ENCODE measurements around the gene ZNF483.
"Not testable (repeated sequence)": the region's sequence is repeated elsewhere in the genome, so short reads cannot be mapped to it uniquely, and the experiment has no call there.

ZNF483 gene

GRCh38 chr9:111566234-111566633 is 41.3 kb downstream of the ZNF483 start:
- TF ChIP-seq CTCF (conservative IDR thresholded peaks at IDR 0.05; ENCODE audit: low read depth): no peak
- ChIA-PET POLR2A (ENCODE audit: low non-redundant PET) (interaction anchor here (0.6 kb wide), 1 partner anchor 22 kb away, joined by 3 read pairs; no protein-coding TSS in a partner anchor), CTCF (interaction anchor here (0.6 to 1.2 kb wide), 3 partner anchors 11 to 23 kb away, joined by 3 to 4 read pairs (median 3); no protein-coding TSS in a partner anchor)
- DNase-seq (ENCODE audit: low spot score): no peak
- no peak overlapping the region for H3K27ac ChIP-seq

DNA sequence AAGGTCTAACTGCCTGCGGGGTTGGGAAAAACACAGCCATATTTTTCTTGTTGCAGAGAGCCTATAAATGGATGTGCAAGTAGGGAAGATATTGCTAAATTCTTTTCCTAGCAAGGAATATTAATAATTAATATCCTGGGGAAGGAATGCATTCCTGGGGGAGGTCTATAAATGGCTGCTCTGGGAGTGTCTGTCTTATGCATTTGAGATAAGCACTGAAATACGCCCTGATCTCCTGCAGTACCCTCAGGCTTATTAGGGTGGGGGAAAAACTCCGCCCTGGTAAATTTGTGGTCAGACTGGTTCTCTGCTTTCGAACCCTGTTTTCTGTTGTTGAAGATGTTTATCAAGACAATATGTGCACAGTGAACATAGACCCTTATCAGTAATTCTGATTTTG is 43.1 kb downstream of the ZNF483 start:
- POLR2A ChIA-PET (ENCODE audit: low non-redundant PET); CTCF ChIA-PET; DNase-seq (ENCODE audit: low spot score); H3K27ac ChIP-seq: not testable (repeated sequence)

- no peak for TF ChIP-seq CTCF (conservative IDR thresholded peaks at IDR 0.05; ENCODE audit: low read depth)
- DNase-seq (ENCODE audit: low spot score): no peak
- no peak overlapping the region for H3K27ac ChIP-seq
- ChIA-PET POLR2A (ENCODE audit: low non-redundant PET) (interaction anchor here (0.6 kb wide), 1 partner anchor 598 kb away, joined by 4 read pairs; no protein-coding TSS in a partner anchor), CTCF (interaction anchor here (0.6 kb wide), 1 partner anchor 499 kb away, joined by 5 read pairs; no protein-coding TSS in a partner anchor)
Measured at GRCh38 chr9:111572950-111573604, 48.1 kb downstream of the ZNF483 start.

GRCh38 chr9:111582888-111583287 is 57.9 kb downstream of the ZNF483 start:
- TF ChIP-seq CTCF (conservative IDR thresholded peaks at IDR 0.05; ENCODE audit: low read depth): no peak
- ChIA-PET CTCF (no interaction called here), POLR2A (ENCODE audit: low non-redundant PET) (no interaction called here)
- H3K27ac ChIP-seq: no peak overlapping the region
- peak; percentile 41 for DNase-seq (ENCODE audit: low spot score)

GRCh38 chr9:111586378-111586777 is 61.4 kb downstream of the ZNF483 start:
- TF ChIP-seq CTCF (conservative IDR thresholded peaks at IDR 0.05; ENCODE audit: low read depth): no peak
- ChIA-PET CTCF (interaction anchor here (0.6 to 1.0 kb wide), 3 partner anchors 12 to 677 kb away, joined by 3 read pairs; no protein-coding TSS in a partner anchor), POLR2A (ENCODE audit: low non-redundant PET) (no interaction called here)
- no peak for DNase-seq (ENCODE audit: low spot score)
- no peak overlapping the region for H3K27ac ChIP-seq

DNA sequence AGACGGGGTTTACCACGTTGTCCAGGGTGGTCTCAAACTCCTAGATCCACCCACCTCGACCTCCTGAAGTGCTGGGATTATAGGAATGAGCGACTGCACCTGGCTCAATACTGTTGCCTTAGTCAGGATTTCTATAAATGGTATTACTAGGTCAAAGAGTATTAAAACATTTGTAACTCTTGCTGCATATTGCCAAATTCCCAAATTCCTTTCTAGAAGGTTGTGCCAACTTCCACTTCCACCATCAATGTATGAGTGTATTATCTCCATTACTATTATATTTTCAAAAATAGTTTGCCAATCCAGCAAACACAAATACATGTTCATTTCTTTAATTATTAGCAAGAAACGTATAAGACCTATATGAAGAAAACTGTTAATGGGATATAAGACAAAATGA is 63.9 kb downstream of the ZNF483 start:
- ChIA-PET CTCF (interaction anchor here (0.6 to 0.7 kb wide), 3 partner anchors 41 to 103 kb away, joined by 3 to 4 read pairs (median 3); no protein-coding TSS in a partner anchor), POLR2A (ENCODE audit: low non-redundant PET) (no interaction called here)
- H3K27ac ChIP-seq: no peak overlapping the region
- DNase-seq (ENCODE audit: low spot score): no peak
- no peak for TF ChIP-seq CTCF (conservative IDR thresholded peaks at IDR 0.05; ENCODE audit: low read depth)
